CD14-positive monocyte (primary cell): ENCODE results near the gene ERMARD. TPM values are rescaled to one million over a fixed set of nuclear protein-coding genes. Genes with fewer than 3 reads are reported as not detected.
A peak's percentile ranks its signal among the peaks of the same experiment; 100 is the strongest.

Experiments
- DNase-seq, 3 donors: peaks; one replicate each; pipeline ENCODE4 v3.0.0-alpha.2; 2011 to 2022
- H2AFZ ChIP-seq: 2 replicates; pipeline ENCODE4 v1.6.0; 2012; ENCODE audit warnings: mild to moderate bottlenecking, low read depth, low read length, inconsistent platforms; ENCODE audit not compliant: insufficient read depth, poor library complexity, severe bottlenecking
- H3K27ac ChIP-seq, 2 donors: 1 replicate in 1 of 2; 2 replicates in 1 of 2; pipeline ENCODE4 v1.5.1; 2012 to 2013; ENCODE audit warnings: low read length in 2 of 2, control low read depth in 1 of 2, inconsistent platforms in 1 of 2, low read depth in 1 of 2, mild to moderate bottlenecking in 1 of 2
- H3K27me3 ChIP-seq, 2 donors: one replicate each; pipeline versions ENCODE4 v1.6.0 to v1.6.1; 2011 to 2013; ENCODE audit warnings: low read length in 2 of 2; ENCODE audit not compliant: control insufficient read depth in 2 of 2, insufficient read depth in 2 of 2
- H3K36me3 ChIP-seq, 2 donors: replicated peaks in 1 of 2; 1 replicate in 1 of 2; 2 replicates in 1 of 2; pipeline versions ENCODE4 v1.5.1 to v1.6.1; 2012 to 2013; ENCODE audit warnings: low read length in 2 of 2, control low read depth in 1 of 2, inconsistent platforms in 1 of 2, mild to moderate bottlenecking in 1 of 2; ENCODE audit not compliant: insufficient read depth in 2 of 2, control insufficient read depth in 1 of 2
- H3K4me1 ChIP-seq, 2 donors: 1 replicate in 1 of 2; 2 replicates in 1 of 2; pipeline versions ENCODE4 v1.5.1 to v1.6.1; 2012 to 2013; ENCODE audit warnings: low read length in 2 of 2, control low read depth in 1 of 2, inconsistent platforms in 1 of 2, mild to moderate bottlenecking in 1 of 2, moderate library complexity in 1 of 2; ENCODE audit not compliant: insufficient read depth in 2 of 2, control insufficient read depth in 1 of 2
- H3K4me2 ChIP-seq: replicated peaks from 2 replicates; pipeline ENCODE3; 2012; ENCODE audit warnings: low read length, moderate library complexity, mild to moderate bottlenecking; ENCODE audit not compliant: poor library complexity, severe bottlenecking; ENCODE audit errors: extremely low read depth
- H3K4me3 ChIP-seq, 3 experiments: fragments of 200-600 bp in 1 of 3; sonication (generic) in 1 of 3; replicated peaks in 1 of 3; 1 replicate in 2 of 3; 2 replicates in 1 of 3; pipeline ENCODE4 v1.5.1; 2011 to 2013; ENCODE audit warnings: low read length in 3 of 3, mild to moderate bottlenecking in 3 of 3, control low read depth in 2 of 3, low read depth in 2 of 3, inconsistent platforms in 1 of 3, moderate library complexity in 1 of 3
- H3K79me2 ChIP-seq: 2 replicates; pipeline ENCODE4 v1.6.0; 2012; ENCODE audit warnings: mild to moderate bottlenecking, control low read depth, inconsistent platforms, low read length, moderate library complexity; ENCODE audit not compliant: insufficient read depth
- H3K9ac ChIP-seq: 2 replicates; pipeline ENCODE4 v1.6.0; 2017; ENCODE audit warnings: low read length, mild to moderate bottlenecking; ENCODE audit not compliant: insufficient read depth, poor library complexity, severe bottlenecking
- H3K9me3 ChIP-seq, 2 donors: replicated peaks in 1 of 2; 1 replicate in 1 of 2; 2 replicates in 1 of 2; pipeline versions ENCODE4 v1.5.1 to v1.6.1; 2012 to 2013; ENCODE audit warnings: low read length in 2 of 2, control low read depth in 1 of 2; ENCODE audit not compliant: control insufficient read depth in 1 of 2, insufficient read depth in 1 of 2
- H4K20me1 ChIP-seq: 2 replicates; pipeline ENCODE4 v1.6.0; 2012; ENCODE audit warnings: mild to moderate bottlenecking, low read length, control low read depth, moderate library complexity; ENCODE audit not compliant: insufficient read depth
- H3K27ac Mint-ChIP-seq, 7 donors: one replicate each; pipeline ENCODE4 v1.8.0; 2020; ENCODE audit warnings: mild to moderate bottlenecking in 7 of 7, mixed read lengths in 7 of 7, moderate library complexity in 6 of 7, inconsistent platforms in 2 of 7
- H3K27me3 Mint-ChIP-seq, 3 donors: one replicate each; pipeline ENCODE4 v1.8.0; 2021 to 2022; ENCODE audit warnings: low read depth in 3 of 3, mild to moderate bottlenecking in 3 of 3, mixed read lengths in 3 of 3, moderate library complexity in 3 of 3, inconsistent platforms in 1 of 3
- H3K36me3 Mint-ChIP-seq, 2 donors: one replicate each; pipeline ENCODE4 v1.8.0; 2020; ENCODE audit warnings: mixed read lengths in 2 of 2, inconsistent platforms in 1 of 2, mild to moderate bottlenecking in 1 of 2
- H3K4me1 Mint-ChIP-seq: one replicate; pipeline ENCODE4 v1.8.0; 2020; ENCODE audit warnings: mild to moderate bottlenecking, mixed read lengths
- H3K4me3 Mint-ChIP-seq, 2 donors: one replicate each; pipeline ENCODE4 v1.8.0; 2020; ENCODE audit warnings: mild to moderate bottlenecking in 2 of 2, mixed read lengths in 2 of 2, moderate library complexity in 1 of 2
- H3K9me3 Mint-ChIP-seq, 7 donors: one replicate each; pipeline ENCODE4 v1.8.0; 2020 to 2022; ENCODE audit warnings: mixed read lengths in 7 of 7, mild to moderate bottlenecking in 6 of 7, moderate library complexity in 6 of 7, inconsistent platforms in 2 of 7
- whole genome bisulfite sequencing: methylation state at CpG from one replicate; pipeline ENCODE4 v1.1.5; 2013; ENCODE audit warnings: missing lambda C conversion rate; ENCODE audit not compliant: insufficient coverage; 5-methylcytosine and 5-hydroxymethylcytosine counted together
- intact Hi-C, 2 donors: fragments of 100-400 bp; cut with micrococcal nuclease; formaldehyde crosslinking; loops; one replicate each; pipeline versions ENCODE4 v1.15.0 to v1.15.1; 2023
- polyA plus RNA-seq, 3 donors: library from polyadenylated mRNA; depleted of rRNA in 1 of 3; unstranded in 2 of 3; stranded (reverse) in 1 of 3; fragments of 300-500 nt in 2 of 3; fragments of >200 nt in 1 of 3; fragmentation: Illumina TruSeq in 2 of 3; gene quantifications; 1 replicate in 2 of 3; 2 replicates in 1 of 3; pipeline ENCODE4 v1.2.3, GENCODE V29; 2012 to 2021
- TF ChIP-seq, protein P1 (sequence below): fragments of 200-600 bp; IDR thresholded peaks from one replicate; pipeline ENCODE4 v1.8.0; 2022; ENCODE audit warnings: antibody characterized with exemption, mild to moderate bottlenecking

The ERMARD gene
- polyA plus RNA-seq, 3 donors: 10.6 to 33.0 (median 11.2) TPM

GRCh38 chr6:169787797-169788196, 36.4 kb downstream of the ERMARD start:
- Histone ChIP-seq H3K9me3 (no peaks in the 10 kb centered on the region), H3K36me3 (no peaks in the 10 kb centered on the region), H3K9ac (no peak overlapping the region), H3K4me3 (no peak overlapping the region), H3K4me1 (peaks cover 12 to 13% of the 10 kb centered on the region in 2 donors), H2AFZ (no peak overlapping the region), H3K4me2 (no peak overlapping the region), H3K27ac (no peak overlapping the region), H3K27me3 (peaks cover 0 to 22% of the 10 kb centered on the region in 2 donors), H4K20me1 (no peaks in the 10 kb centered on the region), H3K79me2 (no peaks in the 10 kb centered on the region)
- 94% methylated on average over 4 of the region's 7 CpGs for WGBS
- Mint-ChIP-seq H3K4me3 (no peak overlapping the region), H3K4me1 (peaks cover 15% of the 10 kb centered on the region), H3K27ac (no peak overlapping the region), H3K27me3 (peaks cover 20 to 35% (median 29%) of the 10 kb centered on the region in 3 donors), H3K9me3 (peaks cover 0 to 3% (median 0%) of the 10 kb centered on the region in 7 donors), H3K36me3 (peaks cover 2 to 7% of the 10 kb centered on the region in 2 donors)
- TF ChIP-seq, protein P1, sequence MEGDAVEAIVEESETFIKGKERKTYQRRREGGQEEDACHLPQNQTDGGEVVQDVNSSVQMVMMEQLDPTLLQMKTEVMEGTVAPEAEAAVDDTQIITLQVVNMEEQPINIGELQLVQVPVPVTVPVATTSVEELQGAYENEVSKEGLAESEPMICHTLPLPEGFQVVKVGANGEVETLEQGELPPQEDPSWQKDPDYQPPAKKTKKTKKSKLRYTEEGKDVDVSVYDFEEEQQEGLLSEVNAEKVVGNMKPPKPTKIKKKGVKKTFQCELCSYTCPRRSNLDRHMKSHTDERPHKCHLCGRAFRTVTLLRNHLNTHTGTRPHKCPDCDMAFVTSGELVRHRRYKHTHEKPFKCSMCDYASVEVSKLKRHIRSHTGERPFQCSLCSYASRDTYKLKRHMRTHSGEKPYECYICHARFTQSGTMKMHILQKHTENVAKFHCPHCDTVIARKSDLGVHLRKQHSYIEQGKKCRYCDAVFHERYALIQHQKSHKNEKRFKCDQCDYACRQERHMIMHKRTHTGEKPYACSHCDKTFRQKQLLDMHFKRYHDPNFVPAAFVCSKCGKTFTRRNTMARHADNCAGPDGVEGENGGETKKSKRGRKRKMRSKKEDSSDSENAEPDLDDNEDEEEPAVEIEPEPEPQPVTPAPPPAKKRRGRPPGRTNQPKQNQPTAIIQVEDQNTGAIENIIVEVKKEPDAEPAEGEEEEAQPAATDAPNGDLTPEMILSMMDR: no peak
- intact Hi-C loops: no loop called here
- no peak for DNase-seq

GRCh38 chr6:169788809-169789145, 37.4 kb downstream of the ERMARD start:
- no peak overlapping the region for H3K9ac ChIP-seq
- H3K4me3 Mint-ChIP-seq: peak overlapping the region in 1 of 2 donors; percentile 69
- H3K9me3 Mint-ChIP-seq: peaks cover 0 to 2% (median 0%) of the 10 kb centered on the region in 7 donors
- no peak overlapping the region for H2AFZ ChIP-seq
- no peak for DNase-seq
- no peaks in the 10 kb centered on the region for H3K9me3 ChIP-seq
- peaks cover 12 to 13% of the 10 kb centered on the region in 2 donors for H3K4me1 ChIP-seq
- no peaks in the 10 kb centered on the region for H4K20me1 ChIP-seq
- H3K27me3 Mint-ChIP-seq: peaks cover 20 to 35% (median 29%) of the 10 kb centered on the region in 3 donors
- H3K4me3 ChIP-seq: no peak overlapping the region
- peaks cover 0 to 2% of the 10 kb centered on the region in 2 donors for H3K36me3 Mint-ChIP-seq
- no peak overlapping the region for H3K4me2 ChIP-seq
- H3K27ac Mint-ChIP-seq: no peak overlapping the region
- peaks cover 0 to 22% of the 10 kb centered on the region in 2 donors for H3K27me3 ChIP-seq
- H3K79me2 ChIP-seq: no peaks in the 10 kb centered on the region
- intact Hi-C loops: no loop called here
- peaks cover 15% of the 10 kb centered on the region for H3K4me1 Mint-ChIP-seq
- no peaks in the 10 kb centered on the region for H3K36me3 ChIP-seq
- TF ChIP-seq, protein P1: no peak
- H3K27ac ChIP-seq: no peak overlapping the region
- WGBS: 91% methylated on average over 4 of the region's 4 CpGs
